ENCODE measurements around the gene OGFOD3. TPM values are rescaled to one million over a fixed set of nuclear protein-coding genes. Genes with fewer than 3 reads are reported as not detected.

Gene OGFOD3
- total and polyA plus RNA-seq, 2 experiments from 2014 or later, result 9.6 to 24.6 TPM

DNA sequence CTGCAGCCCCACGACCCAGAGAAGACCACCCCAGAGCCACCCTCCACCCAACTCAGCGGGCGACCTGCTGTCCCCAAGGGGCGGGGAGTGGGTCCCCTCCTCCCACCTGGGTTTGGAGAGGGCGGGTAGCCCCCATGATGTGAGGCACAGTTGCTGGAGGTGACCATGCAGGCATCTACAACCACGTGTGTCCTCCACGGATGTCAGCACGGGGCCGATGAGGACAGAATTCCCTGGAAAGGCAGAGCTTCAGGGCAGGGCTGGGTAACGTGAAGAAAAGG is 39.7 kb downstream of the OGFOD3 start:
- TF ChIP-seq, protein P1, sequence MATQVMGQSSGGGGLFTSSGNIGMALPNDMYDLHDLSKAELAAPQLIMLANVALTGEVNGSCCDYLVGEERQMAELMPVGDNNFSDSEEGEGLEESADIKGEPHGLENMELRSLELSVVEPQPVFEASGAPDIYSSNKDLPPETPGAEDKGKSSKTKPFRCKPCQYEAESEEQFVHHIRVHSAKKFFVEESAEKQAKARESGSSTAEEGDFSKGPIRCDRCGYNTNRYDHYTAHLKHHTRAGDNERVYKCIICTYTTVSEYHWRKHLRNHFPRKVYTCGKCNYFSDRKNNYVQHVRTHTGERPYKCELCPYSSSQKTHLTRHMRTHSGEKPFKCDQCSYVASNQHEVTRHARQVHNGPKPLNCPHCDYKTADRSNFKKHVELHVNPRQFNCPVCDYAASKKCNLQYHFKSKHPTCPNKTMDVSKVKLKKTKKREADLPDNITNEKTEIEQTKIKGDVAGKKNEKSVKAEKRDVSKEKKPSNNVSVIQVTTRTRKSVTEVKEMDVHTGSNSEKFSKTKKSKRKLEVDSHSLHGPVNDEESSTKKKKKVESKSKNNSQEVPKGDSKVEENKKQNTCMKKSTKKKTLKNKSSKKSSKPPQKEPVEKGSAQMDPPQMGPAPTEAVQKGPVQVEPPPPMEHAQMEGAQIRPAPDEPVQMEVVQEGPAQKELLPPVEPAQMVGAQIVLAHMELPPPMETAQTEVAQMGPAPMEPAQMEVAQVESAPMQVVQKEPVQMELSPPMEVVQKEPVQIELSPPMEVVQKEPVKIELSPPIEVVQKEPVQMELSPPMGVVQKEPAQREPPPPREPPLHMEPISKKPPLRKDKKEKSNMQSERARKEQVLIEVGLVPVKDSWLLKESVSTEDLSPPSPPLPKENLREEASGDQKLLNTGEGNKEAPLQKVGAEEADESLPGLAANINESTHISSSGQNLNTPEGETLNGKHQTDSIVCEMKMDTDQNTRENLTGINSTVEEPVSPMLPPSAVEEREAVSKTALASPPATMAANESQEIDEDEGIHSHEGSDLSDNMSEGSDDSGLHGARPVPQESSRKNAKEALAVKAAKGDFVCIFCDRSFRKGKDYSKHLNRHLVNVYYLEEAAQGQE (IDR thresholded peaks at IDR 0.05; ENCODE audit: unreplicated experiment), result no peak
- TF ChIP-seq JUNB (IDR thresholded peaks at IDR 0.05; ENCODE audit: unreplicated experiment) (no peak), POLR2AphosphoS5 (IDR thresholded peaks at IDR 0.05; ENCODE audit: low read depth) (no peak), STAT1 (IDR thresholded peaks at IDR 0.05; ENCODE audit: unreplicated experiment) (no peak), EZH2phosphoT487 (IDR thresholded peaks at IDR 0.05; ENCODE audit: unreplicated experiment) (no peak), ZNF462 (CRISPR knock-in tag; IDR thresholded peaks at IDR 0.05) (no peak), ZNF331 (CRISPR knock-in tag; IDR thresholded peaks at IDR 0.05; ENCODE audit: low read depth) (no peak), NANOG (IDR thresholded peaks at IDR 0.05; ENCODE audit: borderline replicate concordance) (no peak), CREB1 (CRISPR knock-in tag; IDR thresholded peaks at IDR 0.05; ENCODE audit: low read depth) (no peak), ZNF114 (CRISPR knock-in tag; IDR thresholded peaks at IDR 0.05) (no peak), EZH2 (IDR thresholded peaks at IDR 0.05; ENCODE audit: low read depth, unreplicated experiment) (no peak)
- TF ChIP-seq, protein P2, sequence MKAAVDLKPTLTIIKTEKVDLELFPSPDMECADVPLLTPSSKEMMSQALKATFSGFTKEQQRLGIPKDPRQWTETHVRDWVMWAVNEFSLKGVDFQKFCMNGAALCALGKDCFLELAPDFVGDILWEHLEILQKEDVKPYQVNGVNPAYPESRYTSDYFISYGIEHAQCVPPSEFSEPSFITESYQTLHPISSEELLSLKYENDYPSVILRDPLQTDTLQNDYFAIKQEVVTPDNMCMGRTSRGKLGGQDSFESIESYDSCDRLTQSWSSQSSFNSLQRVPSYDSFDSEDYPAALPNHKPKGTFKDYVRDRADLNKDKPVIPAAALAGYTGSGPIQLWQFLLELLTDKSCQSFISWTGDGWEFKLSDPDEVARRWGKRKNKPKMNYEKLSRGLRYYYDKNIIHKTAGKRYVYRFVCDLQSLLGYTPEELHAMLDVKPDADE (IDR thresholded peaks at IDR 0.05), result no peak
- TF ChIP-seq, protein P3, sequence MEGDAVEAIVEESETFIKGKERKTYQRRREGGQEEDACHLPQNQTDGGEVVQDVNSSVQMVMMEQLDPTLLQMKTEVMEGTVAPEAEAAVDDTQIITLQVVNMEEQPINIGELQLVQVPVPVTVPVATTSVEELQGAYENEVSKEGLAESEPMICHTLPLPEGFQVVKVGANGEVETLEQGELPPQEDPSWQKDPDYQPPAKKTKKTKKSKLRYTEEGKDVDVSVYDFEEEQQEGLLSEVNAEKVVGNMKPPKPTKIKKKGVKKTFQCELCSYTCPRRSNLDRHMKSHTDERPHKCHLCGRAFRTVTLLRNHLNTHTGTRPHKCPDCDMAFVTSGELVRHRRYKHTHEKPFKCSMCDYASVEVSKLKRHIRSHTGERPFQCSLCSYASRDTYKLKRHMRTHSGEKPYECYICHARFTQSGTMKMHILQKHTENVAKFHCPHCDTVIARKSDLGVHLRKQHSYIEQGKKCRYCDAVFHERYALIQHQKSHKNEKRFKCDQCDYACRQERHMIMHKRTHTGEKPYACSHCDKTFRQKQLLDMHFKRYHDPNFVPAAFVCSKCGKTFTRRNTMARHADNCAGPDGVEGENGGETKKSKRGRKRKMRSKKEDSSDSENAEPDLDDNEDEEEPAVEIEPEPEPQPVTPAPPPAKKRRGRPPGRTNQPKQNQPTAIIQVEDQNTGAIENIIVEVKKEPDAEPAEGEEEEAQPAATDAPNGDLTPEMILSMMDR (conservative IDR thresholded peaks at IDR 0.05; ENCODE audit: low read depth in 2 of 2), result no peak
- H3K27ac ChIP-seq (ENCODE audit: low read depth), result no peak overlapping the region
- H3K27ac Mint-ChIP-seq, result no peak overlapping the region
- H3K9me3 Mint-ChIP-seq, result no peaks in the 10 kb centered on the region; the same call in 2 of the 3 replicates
- H2AFZ ChIP-seq, result no peak overlapping the region
- H3K27me3 Mint-ChIP-seq (ENCODE audit: insufficient read depth, low read depth, poor library complexity), result peaks cover 30% of the 10 kb centered on the region
- H3K36me3 Mint-ChIP-seq (ENCODE audit: low read depth), result no peaks in the 10 kb centered on the region
- H3K4me1 Mint-ChIP-seq, result no peaks in the 10 kb centered on the region
- no peaks in the 10 kb centered on the region for H3K9me2 ChIP-seq (ENCODE audit: insufficient read depth)
- no peak overlapping the region for H3K4me3 Mint-ChIP-seq
- H3K4me1 ChIP-seq (ENCODE audit: insufficient read depth), result no peaks in the 10 kb centered on the region
- H3K36me3 ChIP-seq (ENCODE audit: insufficient read depth), result no peaks in the 10 kb centered on the region
- ATAC-seq (no peak), DNase-seq (ENCODE audit: low spot score) (no peak)
- no peaks in the 10 kb centered on the region for H4K20me1 ChIP-seq (replicated peaks; ENCODE audit: insufficient read depth)
- no peaks in the 10 kb centered on the region for H3F3A ChIP-seq (replicated peaks; ENCODE audit: low read depth)
- H3K27me3 ChIP-seq (ENCODE audit: insufficient read depth), result peaks cover 16% of the 10 kb centered on the region; the same call in 1 of the 2 replicates
- no peak overlapping the region for H3K4me3 ChIP-seq
- H3K79me2 ChIP-seq (replicated peaks; ENCODE audit: insufficient read depth), result no peaks in the 10 kb centered on the region
- no peak overlapping the region for H3K4me2 ChIP-seq
